Measurements from ENCODE around the gene BTG2. TPM values are rescaled to one million over a fixed set of nuclear protein-coding genes. Genes with fewer than 3 reads are reported as not detected.
A peak's percentile ranks its signal among the peaks of the same experiment; 100 is the strongest.

Gene BTG2
- total and polyA plus RNA-seq, 2 experiments from 2014 or later = 197 to 274 TPM

GRCh38 chr1:203328714-203329122, 23.4 kb downstream of the BTG2 start:
- H3K27ac ChIP-seq = peak overlapping the region; percentile 92
- H3K79me2 ChIP-seq = no peaks in the 10 kb centered on the region
- no peak overlapping the region for H3K4me3 ChIP-seq
- no peaks in the 10 kb centered on the region for H3K27me3 ChIP-seq
- TF ChIP-seq EZH2 (IDR thresholded peaks at IDR 0.05; ENCODE audit: borderline replicate concordance) (no peak), CTCF (IDR thresholded peaks at IDR 0.05; ENCODE audit: poor library complexity) (peak; percentile 11), EZH2phosphoT487 (IDR thresholded peaks at IDR 0.05; ENCODE audit: low read depth, severe bottlenecking, unreplicated experiment) (no peak)
- no peak overlapping the region for H3K4me2 ChIP-seq
- peak; percentile 74 for DNase-seq (ENCODE audit: low spot score)
- H3K9me3 ChIP-seq (ENCODE audit: low read depth) = no peaks in the 10 kb centered on the region
- WGBS (ENCODE audit: low lambda C conversion rate, missing lambda C conversion rate) = 39% methylated on average over 7 of the region's 7 CpGs
- no peaks in the 10 kb centered on the region for H3K9me2 ChIP-seq (replicated peaks; ENCODE audit: insufficient read depth)
- H3K36me3 ChIP-seq (replicated peaks; ENCODE audit: insufficient read depth, low read depth) = no peaks in the 10 kb centered on the region
- no peaks in the 10 kb centered on the region for H4K20me1 ChIP-seq (ENCODE audit: insufficient read depth, poor library complexity, severe bottlenecking)
- peaks cover 44% of the 10 kb centered on the region for H3K4me1 ChIP-seq (ENCODE audit: insufficient read depth)
- no peak overlapping the region for H2AFZ ChIP-seq

- TF ChIP-seq EZH2phosphoT487 (IDR thresholded peaks at IDR 0.05; ENCODE audit: low read depth, severe bottlenecking, unreplicated experiment) (no peak), CTCF (IDR thresholded peaks at IDR 0.05; ENCODE audit: poor library complexity) (no peak), EZH2 (IDR thresholded peaks at IDR 0.05; ENCODE audit: borderline replicate concordance) (no peak)
- H3K9me2 ChIP-seq (replicated peaks; ENCODE audit: insufficient read depth) = no peaks in the 10 kb centered on the region
- WGBS (ENCODE audit: low lambda C conversion rate, missing lambda C conversion rate) = 85% methylated on average over 1 of the region's 1 CpG
These were observed 25.9 kb downstream of the BTG2 start for GRCh38 chr1:203331224-203331623.

GRCh38 chr1:203335503-203335902, 30.2 kb downstream of the BTG2 start:
- H3K27ac ChIP-seq = no peak overlapping the region
- H3K4me2 ChIP-seq = no peak overlapping the region
- H3K9me3 ChIP-seq (ENCODE audit: low read depth) = no peaks in the 10 kb centered on the region
- no peaks in the 10 kb centered on the region for H3K27me3 ChIP-seq
- no peaks in the 10 kb centered on the region for H3K79me2 ChIP-seq
- H2AFZ ChIP-seq = no peak overlapping the region
- no peaks in the 10 kb centered on the region for H3K9me2 ChIP-seq (replicated peaks; ENCODE audit: insufficient read depth)
- H3K4me1 ChIP-seq (ENCODE audit: insufficient read depth) = no peaks in the 10 kb centered on the region
- no peaks in the 10 kb centered on the region for H4K20me1 ChIP-seq (ENCODE audit: insufficient read depth, poor library complexity, severe bottlenecking)
- DNase-seq (ENCODE audit: low spot score) = no peak
- TF ChIP-seq CTCF (IDR thresholded peaks at IDR 0.05; ENCODE audit: poor library complexity) (no peak), EZH2phosphoT487 (IDR thresholded peaks at IDR 0.05; ENCODE audit: low read depth, severe bottlenecking, unreplicated experiment) (no peak), EZH2 (IDR thresholded peaks at IDR 0.05; ENCODE audit: borderline replicate concordance) (no peak)
- H3K36me3 ChIP-seq (replicated peaks; ENCODE audit: insufficient read depth, low read depth) = no peaks in the 10 kb centered on the region
- no peak overlapping the region for H3K4me3 ChIP-seq
- 89% methylated on average over 4 of the region's 4 CpGs for WGBS (ENCODE audit: low lambda C conversion rate, missing lambda C conversion rate)

More at GRCh38 chr1:203331224-203331623, 25.9 kb downstream of the BTG2 start:
- Histone ChIP-seq H4K20me1 (ENCODE audit: insufficient read depth, poor library complexity, severe bottlenecking) (no peaks in the 10 kb centered on the region), H3K79me2 (no peaks in the 10 kb centered on the region), H3K36me3 (replicated peaks; ENCODE audit: insufficient read depth, low read depth) (no peaks in the 10 kb centered on the region), H3K4me2 (no peak overlapping the region), H3K27ac (no peak overlapping the region), H3K4me1 (ENCODE audit: insufficient read depth) (peaks cover 18% of the 10 kb centered on the region), H3K4me3 (no peak overlapping the region), H2AFZ (no peak overlapping the region), H3K9me3 (ENCODE audit: low read depth) (no peaks in the 10 kb centered on the region), H3K27me3 (no peaks in the 10 kb centered on the region)
- no peak for DNase-seq (ENCODE audit: low spot score)

GRCh38 chr1:203336097-203336496, 30.8 kb downstream of the BTG2 start:
- no peaks in the 10 kb centered on the region for H3K9me3 ChIP-seq (ENCODE audit: low read depth)
- H4K20me1 ChIP-seq (ENCODE audit: insufficient read depth, poor library complexity, severe bottlenecking) = no peaks in the 10 kb centered on the region
- H3K27ac ChIP-seq = no peak overlapping the region
- H3K27me3 ChIP-seq = no peaks in the 10 kb centered on the region
- DNase-seq (ENCODE audit: low spot score) = no peak
- no peak overlapping the region for H3K4me3 ChIP-seq
- 70% methylated on average over 1 of the region's 1 CpG for WGBS (ENCODE audit: low lambda C conversion rate, missing lambda C conversion rate)
- H3K36me3 ChIP-seq (replicated peaks; ENCODE audit: insufficient read depth, low read depth) = no peaks in the 10 kb centered on the region
- no peaks in the 10 kb centered on the region for H3K79me2 ChIP-seq
- H3K4me2 ChIP-seq = no peak overlapping the region
- H3K9me2 ChIP-seq (replicated peaks; ENCODE audit: insufficient read depth) = no peaks in the 10 kb centered on the region
- no peaks in the 10 kb centered on the region for H3K4me1 ChIP-seq (ENCODE audit: insufficient read depth)
- no peak for TF ChIP-seq EZH2phosphoT487 (IDR thresholded peaks at IDR 0.05; ENCODE audit: low read depth, severe bottlenecking, unreplicated experiment)
- no peak for TF ChIP-seq CTCF (IDR thresholded peaks at IDR 0.05; ENCODE audit: poor library complexity)
- no peak for TF ChIP-seq EZH2 (IDR thresholded peaks at IDR 0.05; ENCODE audit: borderline replicate concordance)
- H2AFZ ChIP-seq = no peak overlapping the region
